Neural cell (in vitro differentiated cells): Measurements from ENCODE around the gene C2.

Source experiments
- CTCF ChIP-seq: fragments of 450-650 bp; IDR thresholded peaks from 2 replicates; pipeline ENCODE4 v1.5.1; 2014; ENCODE audit warnings: antibody characterized with exemption, mild to moderate bottlenecking, moderate library complexity; ENCODE audit not compliant: poor library complexity, severe bottlenecking
- EZH2 ChIP-seq: fragments of 200-600, 300-800 bp; shearing (Covaris generic), sonication (generic); IDR thresholded peaks from 2 replicates; pipeline ENCODE4 v1.6.1; 2014; ENCODE audit warnings: antibody characterized with exemption, low read length, borderline replicate concordance, mild to moderate bottlenecking; ENCODE audit not compliant: insufficient read depth, poor library complexity, severe bottlenecking

DNA sequence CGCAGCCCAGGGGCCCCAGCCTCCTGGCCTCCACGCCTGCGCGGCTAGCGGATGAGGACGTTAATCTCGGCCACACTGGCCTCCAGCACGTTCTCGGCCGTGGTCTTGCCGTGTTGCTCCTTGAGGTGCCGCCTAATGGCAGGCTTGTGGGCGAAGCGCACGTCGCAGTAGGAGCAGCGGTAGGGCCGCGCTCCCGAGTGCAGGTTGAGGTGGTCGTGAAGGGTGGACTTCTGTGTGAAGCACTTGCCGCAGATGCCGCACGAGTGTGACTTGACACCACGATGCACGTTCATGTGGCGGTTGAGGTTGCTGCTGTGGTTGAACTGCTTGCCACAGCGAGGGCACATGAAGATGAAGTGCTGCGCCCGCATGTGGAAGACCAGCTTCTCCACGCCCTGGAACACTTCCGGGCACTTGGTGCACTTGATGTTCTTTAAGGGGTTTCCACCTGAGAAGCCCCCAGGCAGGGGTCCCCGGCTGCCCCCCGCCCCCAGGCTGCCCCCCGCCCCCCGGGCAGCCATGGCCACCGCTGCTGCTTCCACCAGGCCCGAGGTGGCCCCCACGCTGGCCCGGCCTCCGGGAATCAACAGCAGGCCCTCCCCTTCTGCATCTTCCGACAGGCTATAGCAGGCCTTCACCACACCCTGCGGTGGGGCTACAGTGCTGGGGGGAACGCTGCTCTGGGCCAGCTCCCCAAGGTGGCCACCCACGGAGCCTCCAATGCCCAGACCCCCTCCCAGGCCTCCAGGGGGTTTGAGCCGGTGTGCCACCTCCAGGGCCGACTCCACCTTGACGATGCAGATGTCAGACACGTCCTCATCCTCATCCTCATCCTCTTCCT is 27.4 kb upstream of the C2 start:
- TF ChIP-seq CTCF (no peak), EZH2 (no peak)
